HEK293T (cell line): ENCODE data around the gene CELA2A.

Source experiments
- BHLHE40 ChIP-seq: fragments of 450-650 bp; IDR thresholded peaks from 2 replicates; pipeline ENCODE4 v1.6.1; 2016; ENCODE audit warnings: mild to moderate bottlenecking, moderate library complexity, borderline replicate concordance
- CTBP1 ChIP-seq: fragments of 450-650 bp; IDR thresholded peaks from 2 replicates; pipeline ENCODE4 v1.6.1; 2016; ENCODE audit warnings: borderline replicate concordance
- FOXA1 ChIP-seq: fragments of 450-650 bp; IDR thresholded peaks from 2 replicates; pipeline ENCODE4 v1.6.1; 2016; ENCODE audit warnings: mild to moderate bottlenecking
- FOXK2 ChIP-seq: fragments of 450-650 bp; IDR thresholded peaks from 2 replicates; pipeline ENCODE4 v1.6.1; 2016; ENCODE audit warnings: mild to moderate bottlenecking
- FOXM1 ChIP-seq: fragments of 450-650 bp; IDR thresholded peaks from 2 replicates; pipeline ENCODE4 v1.6.1; 2017; ENCODE audit warnings: mild to moderate bottlenecking, borderline replicate concordance
- L3MBTL2 ChIP-seq: fragments of 450-650 bp; conservative IDR thresholded peaks from 2 replicates; pipeline ENCODE4 v1.6.1; 2016; ENCODE audit warnings: mild to moderate bottlenecking
- SP1 ChIP-seq: fragments of 450-650 bp; IDR thresholded peaks from 2 replicates; pipeline ENCODE4 v1.6.1; 2017
- SUZ12 ChIP-seq: fragments of 450-650 bp; IDR thresholded peaks from 2 replicates; pipeline ENCODE4 v1.6.1; 2016; ENCODE audit warnings: mild to moderate bottlenecking
- TARDBP ChIP-seq: fragments of 450-650 bp; IDR thresholded peaks from 2 replicates; pipeline ENCODE4 v1.6.1; 2016
- ZNF384 ChIP-seq: fragments of 450-650 bp; IDR thresholded peaks from 2 replicates; pipeline ENCODE4 v1.6.1; 2016

DNA sequence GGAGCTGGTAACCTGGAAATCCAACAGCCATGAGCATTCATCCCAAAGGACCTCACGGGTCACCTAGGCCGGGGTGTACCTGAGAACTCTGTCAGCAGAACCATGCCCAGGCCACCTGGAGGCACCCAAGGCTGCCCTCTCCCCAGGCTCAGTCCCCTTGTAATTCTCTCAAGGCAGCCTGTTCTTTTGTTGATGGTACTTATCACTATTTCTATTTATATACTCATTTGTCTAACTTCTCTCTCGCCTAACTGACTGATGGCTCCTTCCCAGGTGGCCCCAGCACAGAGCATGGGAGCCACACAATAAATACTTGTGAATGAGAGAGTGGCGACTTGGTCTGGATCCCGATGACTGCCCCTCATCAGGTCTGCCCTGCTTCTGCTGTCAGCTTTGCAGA is 50.7 kb downstream of the CELA2A start:
- TF ChIP-seq TARDBP (no peak), SP1 (no peak), FOXA1 (no peak), FOXM1 (no peak), L3MBTL2 (no peak), ZNF384 (no peak), CTBP1 (no peak), SUZ12 (no peak), BHLHE40 (no peak), FOXK2 (no peak)
